ENCODE data around the gene ARRDC2.

ARRDC2 gene

GRCh38 chr19:17993076-17993813 lies 14.7 kb upstream of the ARRDC2 start:
- Histone ChIP-seq H3K27me3 (ENCODE audit: insufficient read depth, insufficient read length) (no peaks in the 10 kb centered on the region), H3K4me3 (ENCODE audit: insufficient read length, low read depth) (no peak overlapping the region), H3K4me1 (ENCODE audit: insufficient read depth, insufficient read length) (peaks cover 12% of the 10 kb centered on the region), H3K36me3 (ENCODE audit: insufficient read depth, insufficient read length, low read length) (no peaks in the 10 kb centered on the region), H3K9me3 (ENCODE audit: insufficient read depth, low read length) (no peaks in the 10 kb centered on the region), H3K9ac (ENCODE audit: insufficient read length, low read depth) (peak overlapping the region; percentile 21)
- TF ChIP-seq SUZ12 (IDR thresholded peaks at IDR 0.05; ENCODE audit: extremely low read depth, insufficient read depth, insufficient read length): no peak
- no peak for TF ChIP-seq YY1 (IDR thresholded peaks at IDR 0.05; ENCODE audit: insufficient read depth, insufficient read length)
- TF ChIP-seq ZNF274 (IDR thresholded peaks at IDR 0.05; ENCODE audit: low read depth, low read length): no peak
- DNase-seq (ENCODE audit: low read depth, low spot score): no peak

- H3K27me3 ChIP-seq (ENCODE audit: insufficient read depth, insufficient read length): peaks cover 4% of the 10 kb centered on the region
- peaks cover 17% of the 10 kb centered on the region for H3K4me1 ChIP-seq (ENCODE audit: insufficient read depth, insufficient read length)
- peak overlapping the region; percentile 14 for H3K9ac ChIP-seq (ENCODE audit: insufficient read length, low read depth)
- H3K9me3 ChIP-seq (ENCODE audit: insufficient read depth, low read length): no peaks in the 10 kb centered on the region
- no peak overlapping the region for H3K4me3 ChIP-seq (ENCODE audit: insufficient read length, low read depth)
- H3K36me3 ChIP-seq (ENCODE audit: insufficient read depth, insufficient read length, low read length): no peaks in the 10 kb centered on the region
- TF ChIP-seq SUZ12 (IDR thresholded peaks at IDR 0.05; ENCODE audit: extremely low read depth, insufficient read depth, insufficient read length): no peak
- TF ChIP-seq ZNF274 (IDR thresholded peaks at IDR 0.05; ENCODE audit: low read depth, low read length): no peak
- no peak for TF ChIP-seq YY1 (IDR thresholded peaks at IDR 0.05; ENCODE audit: insufficient read depth, insufficient read length)
- DNase-seq (ENCODE audit: low read depth, low spot score): no peak
Measured at GRCh38 chr19:17996826-17997316, 11.1 kb upstream of the ARRDC2 start.

DNA sequence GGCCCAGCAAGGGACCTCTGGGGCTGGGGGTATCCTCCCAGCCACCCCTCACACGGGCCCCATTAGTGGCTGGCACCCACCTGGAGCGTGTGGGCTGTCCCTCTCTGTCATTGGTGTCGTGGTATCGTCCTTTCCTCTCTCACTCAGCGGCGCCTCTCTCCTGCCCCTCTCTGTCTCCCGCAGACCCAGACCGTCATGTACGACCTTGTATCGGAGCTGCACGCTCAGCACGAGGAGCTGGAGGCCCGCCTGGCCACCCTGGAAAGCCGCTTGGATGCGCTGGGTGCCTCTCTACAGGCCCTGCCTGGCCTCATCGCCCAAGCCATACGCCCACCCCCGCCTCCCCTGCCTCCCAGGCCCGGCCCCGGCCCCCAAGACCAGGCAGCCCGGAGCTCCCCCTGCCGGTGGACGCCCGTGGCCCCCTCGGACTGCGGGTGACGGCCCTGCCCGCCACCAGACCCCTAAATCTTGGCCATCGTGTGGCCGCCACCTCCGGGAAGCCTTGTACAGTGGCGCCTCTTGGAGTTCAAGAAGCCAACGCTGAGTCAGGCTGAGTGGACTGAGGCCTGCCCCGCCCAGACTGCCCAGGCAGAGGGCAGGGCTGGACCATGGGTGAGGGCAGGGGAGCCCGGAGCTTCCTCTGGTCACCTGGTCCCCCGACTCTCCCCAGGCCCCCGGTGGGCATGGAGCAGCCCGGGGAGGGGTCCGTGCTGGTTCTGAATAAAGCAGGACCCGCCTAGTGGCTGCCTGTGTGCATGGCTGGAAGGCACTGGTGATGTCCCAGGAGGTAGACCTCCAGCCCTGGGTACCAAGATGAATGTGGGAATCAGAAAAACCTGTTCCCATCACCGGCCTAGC lies 9.8 kb upstream of the ARRDC2 start:
- no peaks in the 10 kb centered on the region for H3K36me3 ChIP-seq (ENCODE audit: insufficient read depth, insufficient read length, low read length)
- H3K9ac ChIP-seq (ENCODE audit: insufficient read length, low read depth): no peak overlapping the region
- H3K27me3 ChIP-seq (ENCODE audit: insufficient read depth, insufficient read length): peaks cover 7% of the 10 kb centered on the region
- peaks cover 19% of the 10 kb centered on the region for H3K4me1 ChIP-seq (ENCODE audit: insufficient read depth, insufficient read length)
- no peak overlapping the region for H3K4me3 ChIP-seq (ENCODE audit: insufficient read length, low read depth)
- no peaks in the 10 kb centered on the region for H3K9me3 ChIP-seq (ENCODE audit: insufficient read depth, low read length)
- no peak for TF ChIP-seq SUZ12 (IDR thresholded peaks at IDR 0.05; ENCODE audit: extremely low read depth, insufficient read depth, insufficient read length)
- no peak for TF ChIP-seq ZNF274 (IDR thresholded peaks at IDR 0.05; ENCODE audit: low read depth, low read length)
- no peak for TF ChIP-seq YY1 (IDR thresholded peaks at IDR 0.05; ENCODE audit: insufficient read depth, insufficient read length)
- no peak for DNase-seq (ENCODE audit: low read depth, low spot score)

DNA sequence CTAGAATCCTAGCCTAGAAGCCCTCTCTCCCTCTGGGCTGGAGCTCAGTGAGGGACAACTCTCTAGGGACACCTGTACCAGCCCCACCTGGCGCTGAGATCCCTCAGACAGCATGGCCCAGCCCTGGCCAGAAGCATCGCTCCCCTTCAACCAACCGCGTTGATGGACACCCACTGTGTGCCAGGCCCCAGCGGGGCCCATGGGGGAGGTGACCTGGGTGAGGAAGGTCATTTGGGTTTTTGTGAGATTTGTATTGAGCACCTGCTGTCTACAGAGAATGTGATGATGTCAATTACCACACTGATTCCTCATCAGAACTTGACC lies 9.2 kb upstream of the ARRDC2 start:
- no peak overlapping the region for H3K9ac ChIP-seq (ENCODE audit: insufficient read length, low read depth)
- H3K4me1 ChIP-seq (ENCODE audit: insufficient read depth, insufficient read length): peaks cover 16% of the 10 kb centered on the region
- H3K9me3 ChIP-seq (ENCODE audit: insufficient read depth, low read length): no peaks in the 10 kb centered on the region
- DNase-seq (ENCODE audit: low read depth, low spot score): no peak
- H3K4me3 ChIP-seq (ENCODE audit: insufficient read length, low read depth): no peak overlapping the region
- TF ChIP-seq ZNF274 (IDR thresholded peaks at IDR 0.05; ENCODE audit: low read depth, low read length): no peak
- TF ChIP-seq SUZ12 (IDR thresholded peaks at IDR 0.05; ENCODE audit: extremely low read depth, insufficient read depth, insufficient read length): no peak
- no peak for TF ChIP-seq YY1 (IDR thresholded peaks at IDR 0.05; ENCODE audit: insufficient read depth, insufficient read length)
- no peaks in the 10 kb centered on the region for H3K36me3 ChIP-seq (ENCODE audit: insufficient read depth, insufficient read length, low read length)
- H3K27me3 ChIP-seq (ENCODE audit: insufficient read depth, insufficient read length): peaks cover 7% of the 10 kb centered on the region

GRCh38 chr19:17999684-18000479 lies 8.1 kb upstream of the ARRDC2 start:
- Histone ChIP-seq H3K9me3 (ENCODE audit: insufficient read depth, low read length) (no peaks in the 10 kb centered on the region), H3K36me3 (ENCODE audit: insufficient read depth, insufficient read length, low read length) (no peaks in the 10 kb centered on the region), H3K4me3 (ENCODE audit: insufficient read length, low read depth) (no peak overlapping the region), H3K27me3 (ENCODE audit: insufficient read depth, insufficient read length) (peaks cover 7% of the 10 kb centered on the region), H3K4me1 (ENCODE audit: insufficient read depth, insufficient read length) (peaks cover 16% of the 10 kb centered on the region), H3K9ac (ENCODE audit: insufficient read length, low read depth) (peak overlapping the region; percentile 10)
- TF ChIP-seq ZNF274 (IDR thresholded peaks at IDR 0.05; ENCODE audit: low read depth, low read length) (no peak), SUZ12 (IDR thresholded peaks at IDR 0.05; ENCODE audit: extremely low read depth, insufficient read depth, insufficient read length) (no peak), YY1 (IDR thresholded peaks at IDR 0.05; ENCODE audit: insufficient read depth, insufficient read length) (no peak)
- DNase-seq (ENCODE audit: low read depth, low spot score): no peak

- no peak for DNase-seq (ENCODE audit: low read depth, low spot score)
- H3K4me3 ChIP-seq (ENCODE audit: insufficient read length, low read depth): no peak overlapping the region
- no peak overlapping the region for H3K9ac ChIP-seq (ENCODE audit: insufficient read length, low read depth)
Measured at GRCh38 chr19:18000480-18000914, 7.5 kb upstream of the ARRDC2 start.

More at GRCh38 chr19:18000480-18000914, 7.5 kb upstream of the ARRDC2 start:
- Histone ChIP-seq H3K27me3 (ENCODE audit: insufficient read depth, insufficient read length) (peaks cover 7% of the 10 kb centered on the region), H3K4me1 (ENCODE audit: insufficient read depth, insufficient read length) (peaks cover 16% of the 10 kb centered on the region), H3K36me3 (ENCODE audit: insufficient read depth, insufficient read length, low read length) (no peaks in the 10 kb centered on the region), H3K9me3 (ENCODE audit: insufficient read depth, low read length) (no peaks in the 10 kb centered on the region)
- TF ChIP-seq YY1 (IDR thresholded peaks at IDR 0.05; ENCODE audit: insufficient read depth, insufficient read length) (no peak), ZNF274 (IDR thresholded peaks at IDR 0.05; ENCODE audit: low read depth, low read length) (no peak), SUZ12 (IDR thresholded peaks at IDR 0.05; ENCODE audit: extremely low read depth, insufficient read depth, insufficient read length) (no peak)
